ENCODE measurements around the gene TWF2. TPM values are rescaled to one million over a fixed set of nuclear protein-coding genes. Genes with fewer than 3 reads are reported as not detected.

The TWF2 gene
- total RNA-seq, 1 donor from 2014 or later = 65.2 TPM

GRCh38 chr3:52221141-52221562 is 17.8 kb downstream of the TWF2 start:
- Mint-ChIP-seq H3K4me3 (ENCODE audit: unreplicated experiment) (no peak overlapping the region), H3K27me3 (ENCODE audit: low read depth) (no peaks in the 10 kb centered on the region), H3K9me3 (ENCODE audit: low read depth) (no peaks in the 10 kb centered on the region), H3K27ac (ENCODE audit: unreplicated experiment) (no peak overlapping the region), H3K4me1 (ENCODE audit: low read depth) (peaks cover 11% of the 10 kb centered on the region), H3K36me3 (ENCODE audit: low read depth) (no peaks in the 10 kb centered on the region)
- no peak for TF ChIP-seq CTCF (IDR thresholded peaks at IDR 0.05)
- no peak for DNase-seq (ENCODE audit: low spot score)

- H3K4me1 Mint-ChIP-seq (ENCODE audit: low read depth) = peaks cover 11% of the 10 kb centered on the region
- no peak overlapping the region for H3K27ac Mint-ChIP-seq (ENCODE audit: unreplicated experiment)
- TF ChIP-seq CTCF (IDR thresholded peaks at IDR 0.05) = peak; percentile 89
- no peaks in the 10 kb centered on the region for H3K27me3 Mint-ChIP-seq (ENCODE audit: low read depth)
- DNase-seq (ENCODE audit: low spot score) = no peak
- H3K36me3 Mint-ChIP-seq (ENCODE audit: low read depth) = peaks cover 2% of the 10 kb centered on the region
- no peak overlapping the region for H3K4me3 Mint-ChIP-seq (ENCODE audit: unreplicated experiment)
- no peaks in the 10 kb centered on the region for H3K9me3 Mint-ChIP-seq (ENCODE audit: low read depth)
Observed at GRCh38 chr3:52220380-52221026, 18.5 kb downstream of the TWF2 start.

GRCh38 chr3:52218937-52219650 is 19.9 kb downstream of the TWF2 start:
- no peaks in the 10 kb centered on the region for H3K9me3 Mint-ChIP-seq (ENCODE audit: low read depth)
- no peak overlapping the region for H3K4me3 Mint-ChIP-seq (ENCODE audit: unreplicated experiment)
- peaks cover 11% of the 10 kb centered on the region for H3K36me3 Mint-ChIP-seq (ENCODE audit: low read depth)
- no peak for DNase-seq (ENCODE audit: low spot score)
- H3K4me1 Mint-ChIP-seq (ENCODE audit: low read depth) = peaks cover 11% of the 10 kb centered on the region
- TF ChIP-seq CTCF (IDR thresholded peaks at IDR 0.05) = no peak
- H3K27me3 Mint-ChIP-seq (ENCODE audit: low read depth) = no peaks in the 10 kb centered on the region
- no peak overlapping the region for H3K27ac Mint-ChIP-seq (ENCODE audit: unreplicated experiment)

GRCh38 chr3:52218454-52218853 is 20.5 kb downstream of the TWF2 start:
- Mint-ChIP-seq H3K9me3 (ENCODE audit: low read depth) (no peaks in the 10 kb centered on the region), H3K27me3 (ENCODE audit: low read depth) (no peaks in the 10 kb centered on the region), H3K4me3 (ENCODE audit: unreplicated experiment) (no peak overlapping the region), H3K27ac (ENCODE audit: unreplicated experiment) (no peak overlapping the region), H3K36me3 (ENCODE audit: low read depth) (peaks cover 16% of the 10 kb centered on the region), H3K4me1 (ENCODE audit: low read depth) (peaks cover 11% of the 10 kb centered on the region)
- no peak for TF ChIP-seq CTCF (IDR thresholded peaks at IDR 0.05)
- no peak for DNase-seq (ENCODE audit: low spot score)

- TF ChIP-seq CTCF (IDR thresholded peaks at IDR 0.05) = no peak
- no peak overlapping the region for H3K27ac Mint-ChIP-seq (ENCODE audit: unreplicated experiment)
- H3K36me3 Mint-ChIP-seq (ENCODE audit: low read depth) = peaks cover 17% of the 10 kb centered on the region
- H3K4me1 Mint-ChIP-seq (ENCODE audit: low read depth) = peaks cover 11% of the 10 kb centered on the region
- H3K9me3 Mint-ChIP-seq (ENCODE audit: low read depth) = no peaks in the 10 kb centered on the region
- H3K27me3 Mint-ChIP-seq (ENCODE audit: low read depth) = no peaks in the 10 kb centered on the region
- no peak overlapping the region for H3K4me3 Mint-ChIP-seq (ENCODE audit: unreplicated experiment)
- DNase-seq (ENCODE audit: low spot score) = no peak
Observed at GRCh38 chr3:52218026-52218425, 20.9 kb downstream of the TWF2 start.
